K562 (cell line): ENCODE results near the gene UBE2QL1. TPM values are rescaled to one million over a fixed set of nuclear protein-coding genes. Genes with fewer than 3 reads are reported as not detected.

Experiments
- ARHGAP35 ChIP-seq: fragments of 450-650 bp; IDR thresholded peaks from 2 replicates; pipeline ENCODE4 v1.6.1; 2018; ENCODE audit not compliant: partially characterized antibody
- ARNT ChIP-seq, 2 experiments: fragments of 450-650 bp; IDR thresholded peaks; 2 replicates each; pipeline ENCODE4 v1.6.1; 2016; ENCODE audit warnings: mild to moderate bottlenecking in 1 of 2
- BRD9 ChIP-seq: fragments of 450-650 bp; IDR thresholded peaks from 2 replicates; pipeline ENCODE4 v1.6.1; 2018; ENCODE audit warnings: low read depth; ENCODE audit not compliant: partially characterized antibody
- CBFB ChIP-seq: sonication (generic); formaldehyde crosslinking; IDR thresholded peaks from 2 replicates; pipeline ENCODE4 v1.4.0; 2020; ENCODE audit warnings: mild to moderate bottlenecking, missing genetic modification reagents
- CBX3 ChIP-seq, 2 experiments: IDR thresholded peaks; 1 replicate in 1 of 2; 2 replicates in 1 of 2; pipeline ENCODE4 v1.6.1; 2012; ENCODE audit warnings: inconsistent platforms in 2 of 2, low read length in 2 of 2, borderline replicate concordance in 1 of 2, control low read depth in 1 of 2
- ERF ChIP-seq: fragments of 450-650 bp; formaldehyde crosslinking; IDR thresholded peaks from 2 replicates; pipeline ENCODE4 v1.4.0; 2020; ENCODE audit warnings: mild to moderate bottlenecking, mixed read lengths
- HLTF ChIP-seq: fragments of 450-650 bp; IDR thresholded peaks from 2 replicates; pipeline ENCODE4 v1.6.1; 2016
- HNRNPK ChIP-seq: fragments of 200-400 bp; formaldehyde crosslinking; IDR thresholded peaks from one replicate; pipeline ENCODE4 v1.6.1; 2018; ENCODE audit warnings: mild to moderate bottlenecking, low read depth, low read length; ENCODE audit not compliant: poor library complexity, severe bottlenecking
- KLF10 ChIP-seq: fragments of 250-450 bp; sonication (Bioruptor Pico); IDR thresholded peaks from 2 replicates; pipeline ENCODE4 v1.6.1; 2021; ENCODE audit warnings: matching md5 sums
- MYNN ChIP-seq, 2 experiments: sonication (generic); formaldehyde crosslinking in 1 of 2; IDR thresholded peaks; 2 replicates each; pipeline versions ENCODE4 v1.5.0 to v1.6.1; 2016 to 2020; ENCODE audit warnings: antibody characterized with exemption in 1 of 2, missing genetic modification reagents in 1 of 2
- NELFE ChIP-seq: IDR thresholded peaks from 2 replicates; pipeline ENCODE4 v1.6.1; 2011; ENCODE audit warnings: mild to moderate bottlenecking; ENCODE audit not compliant: insufficient read depth, insufficient read length
- OTX1 ChIP-seq: fragments of 450-650 bp; formaldehyde crosslinking; IDR thresholded peaks from 2 replicates; pipeline ENCODE4 v1.4.0; 2022; ENCODE audit warnings: mild to moderate bottlenecking
- SIN3A ChIP-seq, 2 experiments: fragments of 150-350 bp in 1 of 2; IDR thresholded peaks; 2 replicates each; pipeline ENCODE4 v1.6.1; 2011 to 2016; ENCODE audit warnings: borderline replicate concordance in 2 of 2, low read depth in 2 of 2, low read length in 2 of 2, mild to moderate bottlenecking in 2 of 2, moderate library complexity in 2 of 2; ENCODE audit not compliant: control insufficient read depth in 1 of 2
- SMC3 ChIP-seq: conservative IDR thresholded peaks from 2 replicates; pipeline ENCODE4 v1.6.1; 2011; ENCODE audit warnings: low read depth, low read length, improper control_type of control experiment; ENCODE audit not compliant: insufficient read depth
- TCF7 ChIP-seq: sonication (generic); IDR thresholded peaks from 2 replicates; pipeline ENCODE4 v1.6.1; 2016; ENCODE audit warnings: antibody characterized with exemption, borderline replicate concordance
- ZBTB17 ChIP-seq: fragments of 450-650 bp; formaldehyde crosslinking; IDR thresholded peaks from 2 replicates; pipeline ENCODE4 v1.4.0; 2020; ENCODE audit warnings: mild to moderate bottlenecking
- ZNF12 ChIP-seq: sonication (generic); formaldehyde crosslinking; IDR thresholded peaks from 2 replicates; pipeline ENCODE4 v1.4.0; 2020; ENCODE audit warnings: mild to moderate bottlenecking, missing genetic modification reagents
- ZNF239 ChIP-seq: fragments of 250-450 bp; sonication (Bioruptor Pico); IDR thresholded peaks from 2 replicates; pipeline ENCODE4 v1.4.0; 2020; ENCODE audit warnings: mild to moderate bottlenecking
- ZNF695 ChIP-seq: fragments of 450-650 bp; formaldehyde crosslinking; IDR thresholded peaks from 2 replicates; pipeline ENCODE4 v1.4.0; 2020; ENCODE audit warnings: mild to moderate bottlenecking, moderate library complexity
- ZNF766 ChIP-seq: fragments of 200-800 bp; sonication (Bioruptor generic); conservative IDR thresholded peaks from 2 replicates; pipeline ENCODE4 v1.6.1; 2016; ENCODE audit warnings: missing genetic modification characterization, missing compliant biosample characterization
- ZNF778 ChIP-seq: fragments of 450-650 bp; formaldehyde crosslinking; IDR thresholded peaks from 2 replicates; pipeline ENCODE4 v1.4.0; 2020; ENCODE audit warnings: mild to moderate bottlenecking, moderate library complexity
- ZNF79 ChIP-seq: fragments of 250-450 bp; sonication (Bioruptor Pico); IDR thresholded peaks from 2 replicates; pipeline ENCODE4 v1.4.0; 2020; ENCODE audit warnings: low read depth, mild to moderate bottlenecking, moderate library complexity
- polyA plus RNA-seq, 8 experiments: library from polyadenylated mRNA; depleted of rRNA in 4 of 8; stranded (reverse) in 5 of 8; unstranded in 3 of 8; fragments of >200 nt; fragmentation: Nextera tagmentation in 2 of 8; fragmentation: Illumina TruSeq in 1 of 8; extraction: Ambion mirVana in 2 of 8; extraction: Trizol in 1 of 8; gene quantifications; 2 replicates each; pipeline versions ENCODE4 v1.2.1 to v1.2.3, GENCODE V29; 2011 to 2014; ENCODE audit warnings: inconsistent platforms in 1 of 8, missing spikeins in 1 of 8
- total RNA-seq, 7 experiments: library from RNA; depleted of rRNA in 6 of 7; stranded (reverse); fragments of >200 nt in 6 of 7; fragmentation: Illumina TruSeq in 2 of 7; extraction: Trizol in 2 of 7; gene quantifications; 2 replicates each; pipeline versions ENCODE4 v1.2.1 to v1.2.3, GENCODE V29; 2011 to 2021; ENCODE audit warnings: low replicate concordance in 1 of 7
- TF ChIP-seq, protein P1 (sequence below): fragments of 450-650 bp; formaldehyde crosslinking; IDR thresholded peaks from 2 replicates; pipeline ENCODE4 v1.4.0; 2020; ENCODE audit warnings: mild to moderate bottlenecking, moderate library complexity
- TF ChIP-seq, protein P2 (sequence below): fragments of 250-450 bp; sonication (Bioruptor Pico); IDR thresholded peaks from 2 replicates; pipeline ENCODE4 v1.6.1; 2021; ENCODE audit warnings: mild to moderate bottlenecking
- TF ChIP-seq, protein P3 (sequence below): fragments of 250-450 bp; sonication (Bioruptor Pico); IDR thresholded peaks from 2 replicates; pipeline ENCODE4 v1.4.0; 2020; ENCODE audit warnings: mild to moderate bottlenecking, moderate library complexity

Gene UBE2QL1
- total and polyA plus RNA-seq, 9 of the 15 experiments (the other 6 are each of a cell fraction or from before 2014, with no cell fraction given), result not detected

DNA sequence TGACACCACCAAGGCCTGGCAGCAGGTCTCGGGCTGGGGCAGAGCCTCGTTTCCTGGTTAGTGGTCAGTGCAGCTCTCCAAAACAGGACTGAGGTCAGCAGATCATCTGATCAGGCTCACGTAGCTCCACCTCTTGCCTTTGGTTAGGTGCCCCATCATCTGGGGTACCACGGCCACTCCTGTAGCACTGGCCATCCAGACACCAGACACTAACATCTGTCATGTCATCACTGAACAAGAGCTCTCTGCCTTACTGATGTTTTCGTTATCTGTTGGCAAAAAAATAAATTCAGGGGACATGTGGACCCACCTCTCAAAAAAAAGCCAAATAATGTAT lies 40.4 kb upstream of the UBE2QL1 start (continued):
- TF ChIP-seq, protein P1, sequence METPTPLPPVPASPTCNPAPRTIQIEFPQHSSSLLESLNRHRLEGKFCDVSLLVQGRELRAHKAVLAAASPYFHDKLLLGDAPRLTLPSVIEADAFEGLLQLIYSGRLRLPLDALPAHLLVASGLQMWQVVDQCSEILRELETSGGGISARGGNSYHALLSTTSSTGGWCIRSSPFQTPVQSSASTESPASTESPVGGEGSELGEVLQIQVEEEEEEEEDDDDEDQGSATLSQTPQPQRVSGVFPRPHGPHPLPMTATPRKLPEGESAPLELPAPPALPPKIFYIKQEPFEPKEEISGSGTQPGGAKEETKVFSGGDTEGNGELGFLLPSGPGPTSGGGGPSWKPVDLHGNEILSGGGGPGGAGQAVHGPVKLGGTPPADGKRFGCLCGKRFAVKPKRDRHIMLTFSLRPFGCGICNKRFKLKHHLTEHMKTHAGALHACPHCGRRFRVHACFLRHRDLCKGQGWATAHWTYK (CRISPR knock-in tag), result peak; percentile 46; the same call in 1 of the 2 replicates
- TF ChIP-seq KLF10 (CRISPR knock-in tag) (no peak), ZNF766 (CRISPR knock-in tag) (no peak), ZNF695 (CRISPR knock-in tag) (0 out of 2 replicates have a peak, but pooled peaks have one; percentile 70), BRD9 (no peak), CBX3 (IDR thresholded peaks at IDR 0.05; ENCODE audit: borderline replicate concordance in 1 of 2, low read length in 2 of 2) (no peak), OTX1 (CRISPR knock-in tag) (no peak), MYNN (IDR thresholded peaks at IDR 0.05) (no peak), MYNN (CRISPR knock-in tag; IDR thresholded peaks at IDR 0.05) (no peak), ZNF778 (CRISPR knock-in tag) (no peak), TCF7 (no peak), ZNF239 (CRISPR knock-in tag) (no peak), NELFE (no peak), CBFB (CRISPR knock-in tag) (0 out of 2 replicates have a peak, but pooled peaks have one; percentile 63), ARNT (IDR thresholded peaks at IDR 0.05) (no peak), ARHGAP35 (no peak), SMC3 (no peak), ERF (CRISPR knock-in tag) (peak; percentile 82), HNRNPK (no peak), ZNF79 (CRISPR knock-in tag) (no peak), HLTF (no peak), SIN3A (IDR thresholded peaks at IDR 0.05; ENCODE audit: borderline replicate concordance in 2 of 2, control insufficient read depth in 1 of 2, low read depth in 2 of 2, low read length in 2 of 2) (no peak), ZBTB17 (CRISPR knock-in tag) (no peak), ZNF12 (0 out of 2 replicates have a peak, but pooled peaks have one; percentile 48)
- TF ChIP-seq, protein P2, sequence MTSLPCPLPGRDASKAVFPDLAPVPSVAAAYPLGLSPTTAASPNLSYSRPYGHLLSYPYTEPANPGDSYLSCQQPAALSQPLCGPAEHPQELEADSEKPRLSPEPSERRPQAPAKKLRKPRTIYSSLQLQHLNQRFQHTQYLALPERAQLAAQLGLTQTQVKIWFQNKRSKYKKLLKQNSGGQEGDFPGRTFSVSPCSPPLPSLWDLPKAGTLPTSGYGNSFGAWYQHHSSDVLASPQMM (CRISPR knock-in tag), result no peak
- TF ChIP-seq, protein P3, sequence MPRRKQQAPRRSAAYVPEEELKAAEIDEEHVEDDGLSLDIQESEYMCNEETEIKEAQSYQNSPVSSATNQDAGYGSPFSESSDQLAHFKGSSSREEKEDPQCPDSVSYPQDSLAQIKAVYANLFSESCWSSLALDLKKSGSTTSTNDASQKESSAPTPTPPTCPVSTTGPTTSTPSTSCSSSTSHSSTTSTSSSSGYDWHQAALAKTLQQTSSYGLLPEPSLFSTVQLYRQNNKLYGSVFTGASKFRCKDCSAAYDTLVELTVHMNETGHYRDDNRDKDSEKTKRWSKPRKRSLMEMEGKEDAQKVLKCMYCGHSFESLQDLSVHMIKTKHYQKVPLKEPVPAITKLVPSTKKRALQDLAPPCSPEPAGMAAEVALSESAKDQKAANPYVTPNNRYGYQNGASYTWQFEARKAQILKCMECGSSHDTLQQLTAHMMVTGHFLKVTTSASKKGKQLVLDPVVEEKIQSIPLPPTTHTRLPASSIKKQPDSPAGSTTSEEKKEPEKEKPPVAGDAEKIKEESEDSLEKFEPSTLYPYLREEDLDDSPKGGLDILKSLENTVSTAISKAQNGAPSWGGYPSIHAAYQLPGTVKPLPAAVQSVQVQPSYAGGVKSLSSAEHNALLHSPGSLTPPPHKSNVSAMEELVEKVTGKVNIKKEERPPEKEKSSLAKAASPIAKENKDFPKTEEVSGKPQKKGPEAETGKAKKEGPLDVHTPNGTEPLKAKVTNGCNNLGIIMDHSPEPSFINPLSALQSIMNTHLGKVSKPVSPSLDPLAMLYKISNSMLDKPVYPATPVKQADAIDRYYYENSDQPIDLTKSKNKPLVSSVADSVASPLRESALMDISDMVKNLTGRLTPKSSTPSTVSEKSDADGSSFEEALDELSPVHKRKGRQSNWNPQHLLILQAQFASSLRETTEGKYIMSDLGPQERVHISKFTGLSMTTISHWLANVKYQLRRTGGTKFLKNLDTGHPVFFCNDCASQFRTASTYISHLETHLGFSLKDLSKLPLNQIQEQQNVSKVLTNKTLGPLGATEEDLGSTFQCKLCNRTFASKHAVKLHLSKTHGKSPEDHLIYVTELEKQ (CRISPR knock-in tag), result no peak
